GM06990 (cell line): ENCODE data around the gene AUTS2.

ENCODE experiments used
- DNase-seq: peaks from one replicate; pipeline ENCODE4 v3.0.0-alpha.2; 2011; ENCODE audit not compliant: insufficient read length; ENCODE audit errors: extremely low read depth
- H3K27me3 ChIP-seq: replicated peaks from 2 replicates; pipeline ENCODE4 v1.6.0; 2011; ENCODE audit warnings: low read length; ENCODE audit not compliant: control insufficient read depth, insufficient read depth
- H3K36me3 ChIP-seq: 2 replicates; pipeline ENCODE4 v1.5.1; 2011; ENCODE audit warnings: low read length; ENCODE audit not compliant: control insufficient read depth, insufficient read depth
- H3K4me3 ChIP-seq: replicated peaks from 2 replicates; pipeline ENCODE4 v1.5.1; 2011; ENCODE audit warnings: low read depth, mild to moderate bottlenecking, control low read depth, low read length
- CTCF ChIP-seq: IDR thresholded peaks from 2 replicates; pipeline ENCODE4 v1.5.1; 2011; ENCODE audit warnings: low read length, control low read depth, mild to moderate bottlenecking, inconsistent platforms; ENCODE audit not compliant: insufficient read depth, poor library complexity, severe bottlenecking

Gene AUTS2

GRCh38 chr7:70288781-70289456 is 690.6 kb downstream of the AUTS2 start:
- DNase-seq = no peak
- Histone ChIP-seq H3K27me3 (no peaks in the 10 kb centered on the region), H3K4me3 (no peak overlapping the region), H3K36me3 (no peaks in the 10 kb centered on the region)
- no peak for TF ChIP-seq CTCF

- DNase-seq = no peak
- H3K27me3 ChIP-seq = no peaks in the 10 kb centered on the region
- TF ChIP-seq CTCF = no peak
- no peaks in the 10 kb centered on the region for H3K36me3 ChIP-seq
- H3K4me3 ChIP-seq = no peak overlapping the region
Observed at GRCh38 chr7:70292716-70293115, 694.4 kb downstream of the AUTS2 start.

GRCh38 chr7:70294211-70294911 is 696.1 kb downstream of the AUTS2 start:
- H3K27me3 ChIP-seq = no peaks in the 10 kb centered on the region
- no peak for TF ChIP-seq CTCF
- no peak for DNase-seq
- no peak overlapping the region for H3K4me3 ChIP-seq
- no peaks in the 10 kb centered on the region for H3K36me3 ChIP-seq

GRCh38 chr7:70298780-70299471 is 700.7 kb downstream of the AUTS2 start:
- TF ChIP-seq CTCF = no peak

GRCh38 chr7:70299472-70299807 is 701.2 kb downstream of the AUTS2 start:
- Histone ChIP-seq H3K36me3 (no peaks in the 10 kb centered on the region), H3K4me3 (no peak overlapping the region), H3K27me3 (no peaks in the 10 kb centered on the region)
- DNase-seq = no peak
- no peak for TF ChIP-seq CTCF

More at GRCh38 chr7:70298780-70299471, 700.7 kb downstream of the AUTS2 start:
- H3K27me3 ChIP-seq = no peaks in the 10 kb centered on the region
- H3K4me3 ChIP-seq = no peak overlapping the region
- no peak for DNase-seq
- no peaks in the 10 kb centered on the region for H3K36me3 ChIP-seq
